Hepatocyte (in vitro differentiated cells): ENCODE data around the gene FZD2. TPM values are rescaled to one million over a fixed set of nuclear protein-coding genes. Genes with fewer than 3 reads are reported as not detected.

Experiments used
- DNase-seq: peaks from one replicate; pipeline ENCODE4 v3.0.0-alpha.2; 2016; ENCODE audit warnings: low spot score
- H2AFZ ChIP-seq: fragments of 200-600 bp; sonication (generic); 2 replicates; pipeline ENCODE4 v1.6.0; 2016; ENCODE audit warnings: antibody characterized with exemption, mild to moderate bottlenecking
- H3K27ac ChIP-seq: fragments of 200-600 bp; sonication (generic); 2 replicates; pipeline ENCODE4 v1.5.1; 2016; ENCODE audit warnings: mild to moderate bottlenecking
- H3K27me3 ChIP-seq: fragments of 200-600 bp; sonication (generic); 2 replicates; pipeline ENCODE4 v1.6.1; 2016
- H3K36me3 ChIP-seq: fragments of 200-600 bp; sonication (generic); replicated peaks from 2 replicates; pipeline ENCODE4 v1.5.1; 2016; ENCODE audit warnings: low read depth; ENCODE audit not compliant: insufficient read depth
- H3K4me1 ChIP-seq: fragments of 200-600 bp; sonication (generic); 2 replicates; pipeline ENCODE4 v1.5.1; 2016; ENCODE audit warnings: mild to moderate bottlenecking, moderate library complexity; ENCODE audit not compliant: insufficient read depth
- H3K4me2 ChIP-seq: fragments of 200-600 bp; sonication (generic); 2 replicates; pipeline ENCODE4 v1.6.0; 2016
- H3K4me3 ChIP-seq: fragments of 200-600 bp; sonication (generic); 2 replicates; pipeline ENCODE4 v1.5.1; 2016; ENCODE audit warnings: mild to moderate bottlenecking
- H3K79me2 ChIP-seq: fragments of 200-600 bp; sonication (generic); 2 replicates; pipeline ENCODE4 v1.6.0; 2017; ENCODE audit warnings: mild to moderate bottlenecking
- H3K9me2 ChIP-seq: fragments of 200-600 bp; sonication (generic); replicated peaks from 2 replicates; pipeline ENCODE4 v1.6.0; 2017; ENCODE audit warnings: mild to moderate bottlenecking; ENCODE audit not compliant: insufficient read depth
- H3K9me3 ChIP-seq: fragments of 200-600 bp; sonication (generic); 2 replicates; pipeline ENCODE4 v1.5.1; 2016; ENCODE audit warnings: low read depth, mild to moderate bottlenecking
- H4K20me1 ChIP-seq: fragments of 200-600 bp; sonication (generic); 2 replicates; pipeline ENCODE4 v1.6.0; 2016; ENCODE audit warnings: mild to moderate bottlenecking; ENCODE audit not compliant: insufficient read depth, poor library complexity, severe bottlenecking
- CTCF ChIP-seq: fragments of 200-600 bp; sonication (generic); IDR thresholded peaks from 2 replicates; pipeline ENCODE4 v1.5.1; 2016; ENCODE audit warnings: antibody characterized with exemption, mild to moderate bottlenecking; ENCODE audit not compliant: poor library complexity
- EZH2 ChIP-seq: fragments of 200-600 bp; sonication (generic); IDR thresholded peaks from 2 replicates; pipeline ENCODE4 v1.6.1; 2016; ENCODE audit warnings: antibody characterized with exemption, mild to moderate bottlenecking, borderline replicate concordance
- EZH2phosphoT487 ChIP-seq: fragments of 200-600 bp; sonication (generic); IDR thresholded peaks from one replicate; pipeline ENCODE4 v1.6.1; 2018; ENCODE audit warnings: antibody characterized with exemption, mild to moderate bottlenecking, low read depth, moderate library complexity; ENCODE audit not compliant: unreplicated experiment, severe bottlenecking
- WGBS: methylation state at CpG from one replicate; pipeline ENCODE4 v1.1.6; 2016; ENCODE audit warnings: low lambda C conversion rate; ENCODE audit errors: missing lambda C conversion rate; 5-methylcytosine and 5-hydroxymethylcytosine counted together
- polyA plus RNA-seq: library from polyadenylated mRNA; unstranded; fragments of >200 nt; fragmentation: Nextera tagmentation; extraction: Ambion mirVana; gene quantifications from 2 replicates; pipeline ENCODE4 v1.2.1, GENCODE V29; 2016
- total RNA-seq: library from RNA; depleted of rRNA; stranded (reverse); fragments of >200 nt; gene quantifications from 2 replicates; pipeline ENCODE4 v1.2.3, GENCODE V29; 2014

Gene FZD2
- total and polyA plus RNA-seq, 2 experiments from 2014 or later, result 19.9 to 35.5 TPM

GRCh38 chr17:44552361-44552760 is 4.9 kb upstream of the FZD2 start:
- Histone ChIP-seq H3K27me3 (no peaks in the 10 kb centered on the region), H3K36me3 (no peaks in the 10 kb centered on the region), H3K4me1 (peaks cover 30% of the 10 kb centered on the region), H2AFZ (no peak overlapping the region), H3K4me3 (no peak overlapping the region), H3K9me3 (no peaks in the 10 kb centered on the region), H3K79me2 (no peaks in the 10 kb centered on the region), H3K27ac (peak overlapping the region; percentile 75), H3K9me2 (no peaks in the 10 kb centered on the region), H4K20me1 (no peaks in the 10 kb centered on the region), H3K4me2 (peak overlapping the region; percentile 45)
- TF ChIP-seq EZH2phosphoT487, result no peak
- no peak for TF ChIP-seq CTCF
- no peak for TF ChIP-seq EZH2
- DNase-seq, result peak; percentile 64
- 64% methylated on average over 9 of the region's 9 CpGs for WGBS

GRCh38 chr17:44555099-44555498 is 2.2 kb upstream of the FZD2 start:
- H3K4me1 ChIP-seq, result peaks cover 9% of the 10 kb centered on the region
- peaks cover 22% of the 10 kb centered on the region for H3K79me2 ChIP-seq
- H3K27ac ChIP-seq, result peak overlapping the region; percentile 92
- no peak overlapping the region for H3K4me3 ChIP-seq
- no peak for TF ChIP-seq EZH2phosphoT487
- no peak for TF ChIP-seq EZH2
- no peak for TF ChIP-seq CTCF
- H3K9me3 ChIP-seq, result no peaks in the 10 kb centered on the region
- H3K4me2 ChIP-seq, result no peak overlapping the region
- no peaks in the 10 kb centered on the region for H3K9me2 ChIP-seq
- 41% methylated on average over 5 of the region's 5 CpGs for WGBS
- H3K36me3 ChIP-seq, result no peaks in the 10 kb centered on the region
- no peak for DNase-seq
- H2AFZ ChIP-seq, result no peak overlapping the region
- H4K20me1 ChIP-seq, result no peaks in the 10 kb centered on the region
- peaks cover under 1% of the 10 kb centered on the region for H3K27me3 ChIP-seq

DNA sequence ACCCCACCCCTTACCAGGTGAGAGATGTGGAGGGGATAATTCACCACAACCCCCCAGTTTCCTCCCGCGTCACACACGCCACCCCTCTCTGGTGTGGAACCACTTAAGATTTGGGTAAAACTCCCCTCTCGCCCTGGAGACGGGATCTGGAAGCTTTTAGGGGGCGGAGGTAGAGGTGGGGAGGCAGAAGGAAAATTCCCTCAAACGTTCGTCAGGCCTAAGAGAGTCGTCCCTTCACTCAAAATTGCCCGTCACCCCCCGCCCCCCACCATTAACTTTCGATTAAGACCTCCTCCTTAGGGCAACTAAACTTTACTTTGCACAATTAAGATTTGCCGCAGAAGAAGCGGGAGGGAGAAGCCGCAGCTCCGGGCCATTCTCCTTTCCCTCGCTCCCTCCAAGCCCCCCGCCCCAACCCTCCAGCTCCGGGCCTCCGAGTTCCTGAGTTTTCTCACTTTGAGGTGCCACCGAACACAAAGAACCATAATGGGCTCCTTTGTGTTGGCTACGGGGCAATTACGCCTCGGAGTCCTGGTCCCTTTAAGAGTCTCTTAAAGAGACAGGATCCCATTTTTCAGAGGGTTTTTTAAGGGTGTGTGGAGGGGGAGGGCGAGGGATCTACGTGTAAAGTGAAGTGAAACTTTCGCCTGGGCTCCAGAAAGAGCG is 985 bp upstream of the FZD2 start:
- H3K4me3 ChIP-seq, result peak overlapping the region; percentile 58
- peaks cover 32% of the 10 kb centered on the region for H3K79me2 ChIP-seq
- WGBS, result 2% methylated on average over 25 of the region's 28 CpGs
- H3K4me2 ChIP-seq, result peak overlapping the region; percentile 75
- peak; percentile 68 for DNase-seq
- H4K20me1 ChIP-seq, result peaks cover 5% of the 10 kb centered on the region
- peaks cover 9% of the 10 kb centered on the region for H3K4me1 ChIP-seq
- no peaks in the 10 kb centered on the region for H3K36me3 ChIP-seq
- H3K27ac ChIP-seq, result peak overlapping the region; percentile 92
- H3K9me3 ChIP-seq, result no peaks in the 10 kb centered on the region
- H2AFZ ChIP-seq, result peak overlapping the region; percentile 32
- no peaks in the 10 kb centered on the region for H3K9me2 ChIP-seq
- TF ChIP-seq EZH2phosphoT487, result no peak
- TF ChIP-seq EZH2, result no peak
- TF ChIP-seq CTCF, result no peak
- peaks cover 2% of the 10 kb centered on the region for H3K27me3 ChIP-seq
